22Rv1 (cell line): ENCODE measurements around the gene BCR.

ENCODE experiments used
- H3K27ac ChIP-seq: fragments of 450-650 bp; 2 replicates; pipeline ENCODE4 v1.5.1; 2017
- CTCF ChIP-seq: fragments of 450-650 bp; IDR thresholded peaks from 2 replicates; pipeline ENCODE4 v1.5.1; 2017; ENCODE audit warnings: mild to moderate bottlenecking
- ZFX ChIP-seq: fragments of 450-650 bp; IDR thresholded peaks from 2 replicates; pipeline ENCODE4 v1.6.1; 2017; ENCODE audit warnings: antibody characterized with exemption, borderline replicate concordance

BCR gene

DNA sequence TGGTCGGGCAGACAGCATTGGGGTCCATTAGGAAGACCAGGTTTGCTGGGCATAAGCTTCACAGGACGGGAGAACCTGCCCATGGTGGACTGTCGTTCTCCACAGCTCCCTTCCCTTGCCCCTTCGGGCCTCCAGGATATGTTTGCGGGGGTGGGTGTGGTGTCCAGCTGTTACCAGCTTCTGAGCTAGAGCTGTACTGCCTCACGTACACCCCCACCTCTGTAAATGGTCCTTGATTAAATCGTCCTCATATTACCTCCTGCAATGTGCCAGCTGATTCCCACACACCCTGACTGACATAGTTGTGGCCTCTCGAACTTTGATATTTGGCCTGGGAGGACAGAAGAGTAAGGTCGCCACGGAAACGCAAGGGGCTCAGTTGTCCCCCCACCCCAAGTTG lies 16.2 kb upstream of the BCR start:
- H3K27ac ChIP-seq, result 0 out of 2 replicates have a peak overlapping the region, but pooled peaks have one; percentile 10
- TF ChIP-seq ZFX, result no peak

DNA sequence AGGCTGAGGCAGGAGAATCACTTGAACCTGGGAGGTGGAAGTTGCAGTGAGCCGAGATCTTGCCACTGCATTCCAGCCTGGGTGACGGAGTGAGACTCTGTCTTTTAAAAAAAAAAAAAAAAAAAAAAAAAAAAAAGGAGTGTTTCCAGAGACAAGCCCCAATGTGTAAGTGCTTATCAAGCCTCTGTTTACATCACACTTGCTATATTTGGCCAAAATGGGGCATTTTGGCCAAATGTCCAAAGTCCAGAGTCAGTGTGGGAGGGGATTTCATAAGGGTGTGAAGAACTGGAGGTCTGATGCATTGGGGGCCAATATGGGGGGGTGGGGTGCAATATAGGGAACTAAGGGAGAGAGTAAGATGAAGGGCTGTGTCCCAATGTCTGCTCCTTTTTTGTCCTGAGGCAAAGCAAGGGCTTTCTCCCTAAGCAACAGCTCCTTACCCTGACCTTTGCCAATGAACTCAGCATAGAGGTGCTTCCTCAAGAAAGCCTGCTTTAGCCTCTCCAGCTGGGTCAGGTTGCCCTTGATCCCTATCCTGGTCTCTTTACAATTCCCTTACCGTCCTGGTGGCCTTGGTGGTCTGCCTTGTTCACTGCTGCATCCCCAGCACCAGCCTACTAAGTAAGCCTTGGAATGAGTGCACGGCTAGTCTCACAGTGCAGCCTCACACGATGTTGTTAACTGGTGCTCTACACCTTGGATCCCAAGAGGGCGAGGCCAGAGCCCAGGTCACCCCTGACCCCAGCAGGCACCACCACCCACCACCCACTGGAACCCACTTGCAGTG lies 14.1 kb upstream of the BCR start:
- H3K27ac ChIP-seq, result no peak overlapping the region
- TF ChIP-seq ZFX, result no peak
- TF ChIP-seq CTCF, result no peak

- TF ChIP-seq ZFX (no peak), CTCF (no peak)
These were observed 13.3 kb upstream of the BCR start for GRCh38 chr22:23166841-23167616.

DNA sequence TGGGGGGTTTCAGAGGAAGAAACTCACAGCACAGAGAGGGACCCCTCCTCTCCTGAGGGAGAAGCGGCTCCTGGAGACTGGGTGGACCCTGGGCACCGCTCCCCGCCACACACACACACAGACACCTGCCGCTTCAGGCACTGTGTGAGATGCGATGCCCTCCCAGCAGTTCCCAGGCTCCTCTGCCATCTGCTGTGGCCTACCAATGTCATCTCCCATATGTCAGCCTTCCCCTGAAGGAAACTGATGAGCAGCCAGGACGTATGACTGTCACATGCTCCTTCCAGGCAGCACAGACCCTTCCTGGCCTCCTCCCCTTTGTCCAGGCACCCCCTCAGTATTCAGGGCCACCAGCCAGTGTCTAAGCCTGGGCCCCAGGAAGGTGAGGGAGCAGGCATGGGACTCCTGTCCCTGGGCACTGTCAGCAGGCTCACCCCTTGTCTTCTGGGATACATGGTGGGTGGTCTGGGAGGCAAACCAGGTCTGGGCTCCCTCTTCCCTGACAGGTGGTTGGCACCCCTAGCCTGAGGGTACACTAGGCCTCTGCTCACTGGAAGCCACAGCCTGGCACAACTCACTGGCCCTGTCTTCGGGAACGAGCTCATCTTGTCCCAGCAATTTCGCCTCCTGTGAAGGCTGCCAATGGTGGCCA lies 11.8 kb upstream of the BCR start:
- TF ChIP-seq CTCF (no peak), ZFX (no peak)
- H3K27ac ChIP-seq, result no peak overlapping the region

More at GRCh38 chr22:23166841-23167616, 13.3 kb upstream of the BCR start:
- no peak overlapping the region for H3K27ac ChIP-seq

DNA sequence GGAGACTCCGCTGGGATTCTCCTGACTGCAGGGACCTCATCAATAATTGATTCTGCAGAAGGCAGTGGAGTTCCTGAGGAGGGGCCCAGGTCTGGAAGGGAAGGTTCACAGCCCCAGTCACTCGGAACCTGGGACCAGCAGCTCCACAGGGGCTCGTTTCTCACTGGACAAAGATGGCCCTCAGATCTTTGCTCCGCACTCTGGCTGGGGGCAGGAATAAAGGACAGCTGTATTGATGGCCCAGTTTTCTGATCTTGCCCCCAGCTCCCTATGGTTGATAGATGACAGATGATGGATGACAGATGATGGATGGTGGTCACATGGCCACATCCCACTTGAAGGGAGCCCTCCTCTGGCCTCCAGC lies 11.3 kb upstream of the BCR start:
- TF ChIP-seq ZFX (no peak), CTCF (no peak)
- no peak overlapping the region for H3K27ac ChIP-seq

DNA sequence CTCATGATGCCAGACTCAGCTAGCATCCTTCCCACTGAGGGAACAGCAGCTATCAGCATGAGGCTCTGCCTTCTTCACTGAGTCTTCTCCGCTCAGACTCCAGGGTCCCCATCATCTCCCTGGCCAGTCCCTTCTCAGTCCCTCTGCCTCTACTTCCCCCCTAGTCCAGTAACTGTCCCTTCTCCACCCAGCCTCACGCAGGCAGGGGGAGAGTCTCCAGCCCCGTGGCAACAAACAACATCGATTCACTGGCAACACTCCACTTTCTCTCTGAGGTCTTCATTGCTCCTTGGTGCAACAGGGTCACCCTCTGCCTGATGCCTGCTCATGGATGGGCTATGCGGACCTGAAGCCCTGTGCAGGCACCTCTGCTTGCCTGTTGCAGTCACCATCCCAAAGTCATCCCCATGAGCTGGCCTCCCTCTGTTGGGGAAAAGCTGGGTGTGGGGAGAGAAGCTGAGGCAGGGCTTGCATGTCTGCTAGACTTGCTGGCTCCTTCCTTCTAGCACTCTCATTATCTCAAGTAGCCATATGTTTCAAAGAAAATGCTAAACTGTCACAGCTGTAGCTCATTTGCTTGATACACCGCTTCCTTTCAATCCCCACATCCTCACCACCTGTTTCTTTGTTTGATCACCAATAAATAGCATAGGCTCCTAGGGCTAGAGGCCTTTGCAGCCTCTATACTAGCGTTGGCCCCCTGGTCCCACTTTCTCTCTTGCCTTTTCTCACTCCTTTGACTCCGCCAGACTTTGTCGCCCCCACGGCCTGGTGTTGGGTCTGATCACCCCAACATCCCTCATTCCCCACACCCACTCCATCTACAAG lies 4.3 kb upstream of the BCR start:
- no peak overlapping the region for H3K27ac ChIP-seq
- no peak for TF ChIP-seq CTCF
- no peak for TF ChIP-seq ZFX

- TF ChIP-seq CTCF (no peak), ZFX (no peak)
- H3K27ac ChIP-seq, result no peak overlapping the region
These were observed 3.7 kb upstream of the BCR start for GRCh38 chr22:23176645-23177027.
